ENCODE results near the gene IL9R. TPM values are rescaled to one million over a fixed set of nuclear protein-coding genes. Genes with fewer than 3 reads are reported as not detected.
"Not testable (repeated sequence)": the region's sequence is repeated elsewhere in the genome, so short reads cannot be mapped to it uniquely, and the experiment has no call there.

IL9R gene
- total RNA-seq, 1 experiment from 2014 or later, result 1.0 TPM

DNA sequence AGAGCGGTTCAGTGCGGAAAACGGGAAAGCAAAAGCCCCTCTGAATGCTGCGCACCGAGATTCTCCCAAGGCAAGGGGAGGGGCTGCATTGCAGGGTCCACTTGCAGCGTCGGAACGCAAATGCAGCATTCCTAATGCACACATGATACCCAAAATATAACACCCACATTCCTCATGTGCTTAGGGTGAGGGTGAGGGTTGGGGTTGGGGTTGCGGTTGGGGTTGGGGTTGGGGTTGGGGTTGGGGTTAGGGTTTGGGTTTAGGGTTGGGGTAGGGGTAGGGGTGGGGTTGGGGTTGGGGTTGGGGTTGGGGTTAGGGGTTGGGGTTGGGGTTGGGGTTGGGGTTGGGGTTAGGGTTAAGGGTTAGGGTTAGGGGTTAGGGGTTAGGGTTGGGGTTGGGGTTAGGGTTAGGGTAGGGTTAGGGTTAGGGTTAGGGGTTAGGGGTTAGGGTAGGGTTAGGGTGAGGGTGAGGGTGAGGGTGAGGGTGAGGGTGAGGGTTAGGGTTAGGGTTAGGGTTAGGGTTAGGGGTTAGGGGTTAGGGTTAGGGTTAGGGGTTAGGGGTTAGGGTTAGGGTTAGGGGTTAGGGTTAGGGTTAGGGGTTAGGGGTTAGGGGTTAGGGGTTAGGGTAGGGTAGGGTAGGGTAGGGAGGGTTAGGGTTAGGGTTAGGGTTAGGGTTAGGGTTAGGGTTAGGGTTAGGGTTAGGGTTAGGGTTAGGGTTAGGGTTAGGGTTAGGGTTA lies 32.4 kb downstream of the IL9R start:
- not testable (repeated sequence) for DNase-seq (ENCODE audit: low spot score)

DNA sequence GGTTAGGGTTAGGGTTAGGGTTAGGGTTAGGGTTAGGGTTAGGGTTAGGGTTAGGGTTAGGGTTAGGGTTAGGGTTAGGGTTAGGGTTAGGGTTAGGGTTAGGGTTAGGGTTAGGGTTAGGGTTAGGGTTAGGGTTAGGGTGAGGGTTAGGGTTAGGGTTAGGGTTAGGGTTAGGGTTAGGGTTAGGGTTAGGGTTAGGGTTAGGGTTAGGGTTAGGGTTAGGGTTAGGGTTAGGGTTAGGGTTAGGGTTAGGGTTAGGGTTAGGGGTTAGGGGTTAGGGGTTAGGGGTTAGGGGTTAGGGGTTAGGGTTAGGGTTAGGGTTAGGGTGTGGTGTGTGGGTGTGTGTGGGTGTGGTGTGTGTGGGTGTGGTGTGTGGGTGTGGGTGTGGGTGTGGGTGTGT lies 33.0 kb downstream of the IL9R start:
- DNase-seq (ENCODE audit: low spot score), result not testable (repeated sequence)

Other genes with a start within 250 kb of the IL9R start
- gene VAMP7, start 116.4 kb upstream of the IL9R start, total RNA-seq (2014; rRNA removed; shearing (Covaris generic)), result 16.7 and 19.6 TPM in 2 replicates